A549 (cell line): ENCODE data around the gene RAB26. TPM values are rescaled to one million over a fixed set of nuclear protein-coding genes. Genes with fewer than 3 reads are reported as not detected.
A peak's percentile ranks its signal among the peaks of the same experiment; 100 is the strongest.

Source experiments
- ATAC-seq, 2 experiments: fragments of 200-7000 bp in 1 of 2; fragments of >200 bp in 1 of 2; cut with Nextera tagmentation in 1 of 2; cut with Tn5 transposase in 1 of 2; 3 replicates each; pipeline versions ENCODE4 v1.8.0 to v1.9.1; 2018 to 2020; ENCODE audit warnings: mild to moderate bottlenecking in 1 of 2, moderate library complexity in 1 of 2
- CTCF ChIA-PET: fragments of 300-600 bp; sonication (Branson Sonifier 250); formaldehyde crosslinking; extraction: SDS; loops from one replicate; lab custom pipeline; 2021; ENCODE audit warnings: antibody characterized with exemption, inconsistent platforms; lab: Yijun Ruan, JAX
- POLR2A ChIA-PET: fragments of 350-600 bp; formaldehyde crosslinking; extraction: SDS; loops from one replicate; lab custom pipeline; 2021; ENCODE audit warnings: antibody characterized with exemption, inconsistent platforms; lab: Yijun Ruan, JAX
- DNase-seq, 2 experiments: peaks; one replicate each; pipeline versions ENCODE4 v3.0.0 to v3.0.0-alpha.2; 2011 to 2016; ENCODE audit warnings: low read depth in 1 of 2, low spot score in 1 of 2
- FAIRE-seq: peaks from 2 replicates; lab custom pipeline; 2011; peaks lifted over from hg19 to GRCh38; lab: Jason Lieb, UNC
- H3K27ac ChIP-seq, 2 experiments: fragments of >200 bp; sonication (Bioruptor Twin); formaldehyde crosslinking; 3 replicates each; pipeline ENCODE4 v1.5.1; 2016 to 2017
- H3K4me1 ChIP-seq: fragments of >200 bp; sonication (Bioruptor Twin); formaldehyde crosslinking; 3 replicates; pipeline ENCODE4 v1.6.1; 2016
- H3K4me2 ChIP-seq: fragments of >200 bp; sonication (Bioruptor Twin); formaldehyde crosslinking; 3 replicates; pipeline ENCODE4 v1.6.1; 2016
- H3K4me3 ChIP-seq: fragments of >200 bp; sonication (Bioruptor Twin); formaldehyde crosslinking; 3 replicates; pipeline ENCODE4 v1.5.1; 2016
- H3K9me3 ChIP-seq: fragments of >200 bp; sonication (Bioruptor Twin); formaldehyde crosslinking; 3 replicates; pipeline ENCODE4 v1.6.1; 2016
- CBX2 ChIP-seq: fragments of 200-600 bp; sonication (generic); IDR thresholded peaks from 2 replicates; pipeline ENCODE4 v1.6.1; 2016; ENCODE audit warnings: low read depth, mild to moderate bottlenecking, borderline replicate concordance
- CEBPB ChIP-seq, 2 experiments: fragments of >200 bp in 1 of 2; sonication (Bioruptor Twin) in 1 of 2; formaldehyde crosslinking in 1 of 2; IDR thresholded peaks; 2 replicates each; pipeline ENCODE4 v1.6.1; 2012 to 2016
- EHF ChIP-seq: fragments of 250-450 bp; sonication (Bioruptor Pico); IDR thresholded peaks from 2 replicates; pipeline ENCODE4 v1.5.0; 2020; ENCODE audit warnings: mild to moderate bottlenecking
- EHMT2 ChIP-seq: fragments of 200-600 bp; sonication (generic); IDR thresholded peaks from 2 replicates; pipeline ENCODE4 v1.6.1; 2016; ENCODE audit warnings: antibody characterized with exemption, low read depth, mild to moderate bottlenecking, moderate library complexity
- FOSL2 ChIP-seq, 2 experiments: fragments of 450-650 bp in 1 of 2; fragments of >200 bp in 1 of 2; sonication (Bioruptor Twin) in 1 of 2; formaldehyde crosslinking; IDR thresholded peaks; 2 replicates each; pipeline versions ENCODE4 v1.5.0 to v1.6.1; 2016 to 2020; ENCODE audit warnings: mild to moderate bottlenecking in 1 of 2, moderate library complexity in 1 of 2
- GATA3 ChIP-seq: IDR thresholded peaks from 2 replicates; pipeline ENCODE4 v1.6.1; 2012; ENCODE audit warnings: borderline replicate concordance
- HEYL ChIP-seq: fragments of 250-450 bp; sonication (Bioruptor Pico); IDR thresholded peaks from 2 replicates; pipeline ENCODE4 v1.8.0; 2021; ENCODE audit warnings: mild to moderate bottlenecking, moderate library complexity
- JUN ChIP-seq, 2 experiments: fragments of >200 bp; sonication (Bioruptor Twin); formaldehyde crosslinking; IDR thresholded peaks; 2 replicates in 1 of 2; 3 replicates in 1 of 2; pipeline ENCODE4 v1.6.1; 2016 to 2017
- NPAS2 ChIP-seq: fragments of 250-450 bp; sonication (Bioruptor Pico); IDR thresholded peaks from 2 replicates; pipeline ENCODE4 v1.8.0; 2022; ENCODE audit warnings: mild to moderate bottlenecking, moderate library complexity, borderline replicate concordance
- NR3C1 ChIP-seq: fragments of >200 bp; sonication (Bioruptor Twin); formaldehyde crosslinking; IDR thresholded peaks from 3 replicates; pipeline ENCODE4 v1.6.1; 2017
- PHF8 ChIP-seq: fragments of 200-600 bp; sonication (generic); IDR thresholded peaks from 2 replicates; pipeline ENCODE4 v1.6.1; 2016; ENCODE audit warnings: low read depth, mild to moderate bottlenecking, antibody characterized with exemption, moderate library complexity, borderline replicate concordance
- RAD21 ChIP-seq, 2 experiments: fragments of >200 bp in 1 of 2; sonication (Bioruptor Twin) in 1 of 2; formaldehyde crosslinking in 1 of 2; IDR thresholded peaks in 1 of 2; conservative IDR thresholded peaks in 1 of 2; 2 replicates in 1 of 2; 3 replicates in 1 of 2; pipeline ENCODE4 v1.6.1; 2012 to 2018; ENCODE audit warnings: inconsistent platforms in 1 of 2
- RFX5 ChIP-seq: fragments of 450-650 bp; IDR thresholded peaks from 2 replicates; pipeline ENCODE4 v1.7.1; 2014; ENCODE audit warnings: antibody characterized with exemption, mild to moderate bottlenecking, moderate library complexity
- SREBF2 ChIP-seq: fragments of 450-650 bp; IDR thresholded peaks from 2 replicates; pipeline ENCODE4 v1.6.1; 2014; ENCODE audit warnings: mild to moderate bottlenecking, moderate library complexity
- ZSCAN20 ChIP-seq: fragments of 250-450 bp; sonication (Bioruptor Pico); IDR thresholded peaks from 2 replicates; pipeline ENCODE4 v1.8.0; 2022; ENCODE audit warnings: mild to moderate bottlenecking, moderate library complexity
- WGBS: methylation state at CpG from one replicate; pipeline ENCODE4 v1.1.6; 2017; ENCODE audit errors: missing lambda C conversion rate; 5-methylcytosine and 5-hydroxymethylcytosine counted together
- polyA plus RNA-seq, 4 experiments: library from polyadenylated mRNA; depleted of rRNA in 3 of 4; stranded (reverse); fragments of >200 nt; fragmentation: RNase III in 1 of 4; extraction: RNeasy Plus Mini Kit Qiagen cat#74134 plus additional on column Dnase treatment in 1 of 4; gene quantifications; 2 replicates in 3 of 4; 3 replicates in 1 of 4; pipeline ENCODE4 v1.2.3, GENCODE V29; 2011 to 2017
- TF ChIP-seq, protein P1 (sequence below): fragments of 450-650 bp; IDR thresholded peaks from 2 replicates; pipeline ENCODE4 v1.6.1; 2014; ENCODE audit warnings: antibody characterized with exemption
- TF ChIP-seq, protein P2 (sequence below): IDR thresholded peaks from 2 replicates; pipeline ENCODE4 v1.6.1; 2012; ENCODE audit warnings: low read depth, borderline replicate concordance
- TF ChIP-seq, protein P3 (sequence below): fragments of 200-600 bp; sonication (generic); IDR thresholded peaks from 2 replicates; pipeline ENCODE4 v1.6.1; 2016; ENCODE audit warnings: antibody characterized with exemption, mild to moderate bottlenecking, moderate library complexity
- TF ChIP-seq, protein P4 (sequence below): IDR thresholded peaks from 2 replicates; pipeline ENCODE4 v1.6.1; 2012
- TF ChIP-seq, protein P5 (sequence below): fragments of 150-350 bp; IDR thresholded peaks from 2 replicates; pipeline ENCODE4 v1.6.1; 2014; ENCODE audit warnings: low read depth, mild to moderate bottlenecking, low read length

Gene RAB26
- polyA plus RNA-seq, 2 of the 4 experiments (the other 2 are of a cell fraction): 6.7 TPM

DNA sequence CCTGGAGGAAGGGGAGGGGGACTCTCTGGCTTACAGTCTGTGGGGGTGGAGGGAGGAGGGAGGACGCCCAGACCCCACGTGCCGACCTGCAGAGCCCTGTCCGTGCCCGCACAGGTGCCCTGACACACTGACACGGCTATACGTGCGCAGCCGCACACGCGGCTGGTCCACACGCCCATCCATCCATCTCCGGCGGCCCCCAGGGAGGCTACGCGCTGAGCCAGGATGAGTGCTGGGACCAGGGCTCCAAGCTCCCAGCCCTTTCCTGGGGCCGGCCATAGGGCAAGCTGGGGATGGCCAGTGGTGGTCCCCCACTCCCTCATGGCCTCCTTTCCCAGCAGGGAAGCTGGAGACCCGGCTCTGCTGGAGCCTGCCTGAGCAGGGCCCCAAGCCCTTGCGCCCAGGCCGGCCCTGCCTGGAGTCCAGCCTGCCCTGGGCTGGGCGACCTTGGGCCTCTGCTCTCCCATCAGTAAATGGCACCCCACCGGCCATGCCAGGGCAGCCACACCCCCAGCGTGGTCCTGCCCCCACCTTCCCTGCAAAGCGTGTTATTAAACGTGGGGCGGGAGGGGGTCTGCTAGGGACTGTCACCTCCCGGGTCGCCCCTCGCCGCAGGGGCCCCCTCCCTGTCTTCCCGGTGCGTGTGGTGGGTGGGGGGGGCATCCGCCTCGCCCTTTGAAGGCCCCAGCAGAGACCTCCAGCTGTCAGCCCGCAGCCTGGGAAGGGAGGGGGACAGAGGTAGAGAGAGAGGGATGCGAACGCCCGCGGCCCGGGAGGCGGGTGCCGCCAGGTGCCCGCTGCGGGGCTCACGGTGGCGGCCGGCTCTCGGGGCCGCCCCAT lies 47.1 kb downstream of the RAB26 start:
- Histone ChIP-seq H3K27ac (peak overlapping the region; percentile 56 to 86; a peak in 5 of 6 replicates), H3K4me1 (peaks cover 18% of the 10 kb centered on the region), H3K9me3 (no peaks in the 10 kb centered on the region), H3K4me2 (peak overlapping the region; percentile 97), H3K4me3 (peak overlapping the region; percentile 58)
- TF ChIP-seq CEBPB (IDR thresholded peaks at IDR 0.05) (no peak), SREBF2 (no peak), FOSL2 (IDR thresholded peaks at IDR 0.05) (no peak), FOSL2 (CRISPR knock-in tag; IDR thresholded peaks at IDR 0.05) (no peak), NR3C1 (no peak), EHF (CRISPR knock-in tag) (no peak), RFX5 (no peak), NPAS2 (CRISPR knock-in tag) (no peak)
- TF ChIP-seq, protein P1, sequence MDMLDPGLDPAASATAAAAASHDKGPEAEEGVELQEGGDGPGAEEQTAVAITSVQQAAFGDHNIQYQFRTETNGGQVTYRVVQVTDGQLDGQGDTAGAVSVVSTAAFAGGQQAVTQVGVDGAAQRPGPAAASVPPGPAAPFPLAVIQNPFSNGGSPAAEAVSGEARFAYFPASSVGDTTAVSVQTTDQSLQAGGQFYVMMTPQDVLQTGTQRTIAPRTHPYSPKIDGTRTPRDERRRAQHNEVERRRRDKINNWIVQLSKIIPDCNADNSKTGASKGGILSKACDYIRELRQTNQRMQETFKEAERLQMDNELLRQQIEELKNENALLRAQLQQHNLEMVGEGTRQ: no peak
- TF ChIP-seq, protein P2, sequence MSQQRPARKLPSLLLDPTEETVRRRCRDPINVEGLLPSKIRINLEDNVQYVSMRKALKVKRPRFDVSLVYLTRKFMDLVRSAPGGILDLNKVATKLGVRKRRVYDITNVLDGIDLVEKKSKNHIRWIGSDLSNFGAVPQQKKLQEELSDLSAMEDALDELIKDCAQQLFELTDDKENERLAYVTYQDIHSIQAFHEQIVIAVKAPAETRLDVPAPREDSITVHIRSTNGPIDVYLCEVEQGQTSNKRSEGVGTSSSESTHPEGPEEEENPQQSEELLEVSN: no peak
- TF ChIP-seq, protein P3, sequence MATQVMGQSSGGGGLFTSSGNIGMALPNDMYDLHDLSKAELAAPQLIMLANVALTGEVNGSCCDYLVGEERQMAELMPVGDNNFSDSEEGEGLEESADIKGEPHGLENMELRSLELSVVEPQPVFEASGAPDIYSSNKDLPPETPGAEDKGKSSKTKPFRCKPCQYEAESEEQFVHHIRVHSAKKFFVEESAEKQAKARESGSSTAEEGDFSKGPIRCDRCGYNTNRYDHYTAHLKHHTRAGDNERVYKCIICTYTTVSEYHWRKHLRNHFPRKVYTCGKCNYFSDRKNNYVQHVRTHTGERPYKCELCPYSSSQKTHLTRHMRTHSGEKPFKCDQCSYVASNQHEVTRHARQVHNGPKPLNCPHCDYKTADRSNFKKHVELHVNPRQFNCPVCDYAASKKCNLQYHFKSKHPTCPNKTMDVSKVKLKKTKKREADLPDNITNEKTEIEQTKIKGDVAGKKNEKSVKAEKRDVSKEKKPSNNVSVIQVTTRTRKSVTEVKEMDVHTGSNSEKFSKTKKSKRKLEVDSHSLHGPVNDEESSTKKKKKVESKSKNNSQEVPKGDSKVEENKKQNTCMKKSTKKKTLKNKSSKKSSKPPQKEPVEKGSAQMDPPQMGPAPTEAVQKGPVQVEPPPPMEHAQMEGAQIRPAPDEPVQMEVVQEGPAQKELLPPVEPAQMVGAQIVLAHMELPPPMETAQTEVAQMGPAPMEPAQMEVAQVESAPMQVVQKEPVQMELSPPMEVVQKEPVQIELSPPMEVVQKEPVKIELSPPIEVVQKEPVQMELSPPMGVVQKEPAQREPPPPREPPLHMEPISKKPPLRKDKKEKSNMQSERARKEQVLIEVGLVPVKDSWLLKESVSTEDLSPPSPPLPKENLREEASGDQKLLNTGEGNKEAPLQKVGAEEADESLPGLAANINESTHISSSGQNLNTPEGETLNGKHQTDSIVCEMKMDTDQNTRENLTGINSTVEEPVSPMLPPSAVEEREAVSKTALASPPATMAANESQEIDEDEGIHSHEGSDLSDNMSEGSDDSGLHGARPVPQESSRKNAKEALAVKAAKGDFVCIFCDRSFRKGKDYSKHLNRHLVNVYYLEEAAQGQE: no peak
- TF ChIP-seq, protein P4, sequence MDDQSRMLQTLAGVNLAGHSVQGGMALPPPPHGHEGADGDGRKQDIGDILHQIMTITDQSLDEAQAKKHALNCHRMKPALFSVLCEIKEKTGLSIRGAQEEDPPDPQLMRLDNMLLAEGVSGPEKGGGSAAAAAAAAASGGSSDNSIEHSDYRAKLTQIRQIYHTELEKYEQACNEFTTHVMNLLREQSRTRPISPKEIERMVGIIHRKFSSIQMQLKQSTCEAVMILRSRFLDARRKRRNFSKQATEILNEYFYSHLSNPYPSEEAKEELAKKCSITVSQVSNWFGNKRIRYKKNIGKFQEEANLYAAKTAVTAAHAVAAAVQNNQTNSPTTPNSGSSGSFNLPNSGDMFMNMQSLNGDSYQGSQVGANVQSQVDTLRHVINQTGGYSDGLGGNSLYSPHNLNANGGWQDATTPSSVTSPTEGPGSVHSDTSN: no peak
- ATAC-seq: peak; percentile 26 to 60
- no peak for DNase-seq
- CTCF ChIA-PET: interaction anchor here (0.7 to 5.0 kb wide), 25 partner anchors 9 to 305 kb away, joined by 3 to 33 read pairs (median 7); partner anchors contain the start of genes BRICD5, ECI1 and MLST8
- WGBS: 37% methylated on average over 25 of the region's 49 CpGs
- no peak for FAIRE-seq
- POLR2A ChIA-PET: interaction anchor here (0.6 to 2.0 kb wide), 7 partner anchors 10 to 407 kb away, joined by 3 to 17 read pairs (median 5); partner anchors contain the start of genes ECI1, MLST8, PGP and TRAF7

DNA sequence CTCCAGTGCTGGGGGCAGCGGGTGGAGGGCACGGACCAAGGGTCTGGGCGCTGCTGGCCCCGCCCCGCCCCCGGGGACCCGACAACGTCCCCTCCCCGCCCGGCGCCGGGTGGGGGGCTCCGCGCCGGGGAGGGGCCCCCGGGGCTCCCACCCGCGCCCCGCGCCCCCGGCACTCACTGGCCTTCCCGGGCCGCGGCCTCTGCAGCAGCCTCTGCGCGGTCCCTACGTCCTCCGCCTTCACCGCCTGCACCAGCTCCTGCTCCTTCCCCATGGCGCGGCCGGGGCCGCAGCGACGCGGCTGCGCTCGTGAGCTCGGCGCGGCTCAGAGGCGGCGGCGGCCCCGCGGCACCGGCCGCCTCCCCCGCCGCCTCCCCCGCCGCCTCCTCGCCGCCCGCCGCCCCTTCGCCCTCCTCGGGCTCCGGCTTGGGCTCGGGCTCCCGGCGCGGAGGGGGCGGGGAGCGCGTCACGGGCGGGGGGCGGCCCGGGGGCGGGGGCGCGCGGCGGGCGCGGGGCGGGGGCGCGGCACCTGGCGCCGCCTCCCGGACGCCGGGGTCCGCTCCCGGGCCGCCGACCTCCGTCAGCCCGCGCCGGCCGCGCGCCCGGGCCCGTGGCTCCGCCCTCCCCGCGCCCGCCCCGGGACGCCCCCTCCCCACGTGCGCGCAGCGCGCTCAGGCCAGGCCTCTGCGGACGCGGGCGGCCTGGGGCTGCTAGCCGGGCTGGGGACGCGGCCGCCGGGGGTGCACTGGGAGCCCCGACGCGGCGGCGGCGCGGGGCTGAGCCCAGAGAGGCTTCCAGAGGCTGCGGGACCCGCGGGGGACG lies 47.9 kb downstream of the RAB26 start, which contains the start of gene CASKIN1:
CASKIN1 (minus strand) TSS at position 444 of the 819 bp plus-strand sequence; CDS start at position 271, 173 bp downstream.
- CTCF ChIA-PET: interaction anchor here (0.5 to 5.0 kb wide), 8 partner anchors 11 to 304 kb away, joined by 3 to 33 read pairs (median 14); partner anchors contain the start of genes BRICD5 and ECI1
- ATAC-seq (peak in 1 of 2 experiments; percentile 42; a peak in 3 of 6 replicates), FAIRE-seq (no peak)

More for the DNA sequence above, 47.9 kb downstream of the RAB26 start, which contains the start of gene CASKIN1:
- no peak for DNase-seq
- H3K4me2 ChIP-seq: peak within 1 kb of the TSS; percentile 97
- H3K27ac ChIP-seq: peak within 1 kb of the TSS; percentile 56 to 86
- TF ChIP-seq, protein P5, sequence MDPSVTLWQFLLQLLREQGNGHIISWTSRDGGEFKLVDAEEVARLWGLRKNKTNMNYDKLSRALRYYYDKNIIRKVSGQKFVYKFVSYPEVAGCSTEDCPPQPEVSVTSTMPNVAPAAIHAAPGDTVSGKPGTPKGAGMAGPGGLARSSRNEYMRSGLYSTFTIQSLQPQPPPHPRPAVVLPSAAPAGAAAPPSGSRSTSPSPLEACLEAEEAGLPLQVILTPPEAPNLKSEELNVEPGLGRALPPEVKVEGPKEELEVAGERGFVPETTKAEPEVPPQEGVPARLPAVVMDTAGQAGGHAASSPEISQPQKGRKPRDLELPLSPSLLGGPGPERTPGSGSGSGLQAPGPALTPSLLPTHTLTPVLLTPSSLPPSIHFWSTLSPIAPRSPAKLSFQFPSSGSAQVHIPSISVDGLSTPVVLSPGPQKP: no peak
- TF ChIP-seq EHMT2: no peak
- no peak for TF ChIP-seq CBX2
- TF ChIP-seq HEYL (CRISPR knock-in tag): no peak
- TF ChIP-seq NPAS2 (CRISPR knock-in tag): no peak
- no peak for TF ChIP-seq ZSCAN20 (CRISPR knock-in tag)
- no peak for TF ChIP-seq JUN (IDR thresholded peaks at IDR 0.05)
- no peak for TF ChIP-seq CEBPB (IDR thresholded peaks at IDR 0.05)
- no peak for TF ChIP-seq PHF8
- no peak for TF ChIP-seq GATA3
- TF ChIP-seq RAD21 (conservative IDR thresholded peaks at IDR 0.05 in 1 of 2, IDR thresholded peaks at IDR 0.05 in 1 of 2): no peak
- H3K4me1 ChIP-seq: peaks cover 18% of the 10 kb centered on the region
- POLR2A ChIA-PET: interaction anchor here (0.6 to 2.0 kb wide), 3 partner anchors 30 to 41 kb away, joined by 3 to 17 read pairs (median 5); partner anchors contain the start of gene TRAF7
- no peaks in the 10 kb centered on the region for H3K9me3 ChIP-seq
- no CpG with 5 or more reads among the region's 129 CpGs for WGBS
- H3K4me3 ChIP-seq: peak within 1 kb of the TSS; percentile 58
